NT2/D1 (cell line): Measurements from ENCODE around the gene TMEM132C.

Experiments used
- SUZ12 ChIP-seq: IDR thresholded peaks from 2 replicates; pipeline ENCODE4 v1.6.1; 2011; ENCODE audit not compliant: insufficient read length, insufficient read depth; ENCODE audit errors: extremely low read depth
- YY1 ChIP-seq: IDR thresholded peaks from 2 replicates; pipeline ENCODE4 v1.6.1; 2011; ENCODE audit not compliant: insufficient read length, insufficient read depth

- no peak for TF ChIP-seq SUZ12
- no peak for TF ChIP-seq YY1
Observed at GRCh38 chr12:128267131-128267622, at the start of gene TMEM132C.
